Right forelimb (tissue), 1 donor: ENCODE results near the gene SMIM14.
"Not testable (repeated sequence)": the region's sequence is repeated elsewhere in the genome, so short reads cannot be mapped to it uniquely, and the experiment has no call there.

Experiments
- DNase-seq: peaks from one replicate; pipeline ENCODE4 v3.0.0-alpha.2; 2018

The SMIM14 gene

GRCh38 chr4:39528061-39528465, 110.6 kb downstream of the SMIM14 start:
- DNase-seq, result peak; percentile 93

- peak; percentile 97 for DNase-seq
Observed at GRCh38 chr4:39527296-39528060, 111.2 kb downstream of the SMIM14 start, which contains the start of gene UGDH. Gene UGDH (minus strand): TSS chr4:39527439. CDS start chr4:39521512, 5,927 bp downstream.

GRCh38 chr4:39526765-39527295, 111.8 kb downstream of the SMIM14 start:
- DNase-seq, result no peak

- DNase-seq, result no peak
Observed at GRCh38 chr4:39525822-39526690, 112.6 kb downstream of the SMIM14 start.

GRCh38 chr4:39524161-39524957, 114.3 kb downstream of the SMIM14 start:
- DNase-seq, result no peak

GRCh38 chr4:39522068-39522467, 116.6 kb downstream of the SMIM14 start:
- no peak for DNase-seq

GRCh38 chr4:39521253-39521919, 117.3 kb downstream of the SMIM14 start:
- DNase-seq, result no peak

- DNase-seq, result no peak
Observed at GRCh38 chr4:39518484-39518883, 120.2 kb downstream of the SMIM14 start.

GRCh38 chr4:39516407-39516966, 122.2 kb downstream of the SMIM14 start:
- DNase-seq, result no peak

GRCh38 chr4:39515669-39516401, 122.8 kb downstream of the SMIM14 start:
- not testable (repeated sequence) for DNase-seq

GRCh38 chr4:39514888-39515401, 123.7 kb downstream of the SMIM14 start:
- DNase-seq, result no peak

GRCh38 chr4:39514266-39514665, 124.4 kb downstream of the SMIM14 start:
- DNase-seq, result not testable (repeated sequence)

GRCh38 chr4:39510348-39510929, 128.2 kb downstream of the SMIM14 start:
- no peak for DNase-seq

GRCh38 chr4:39505581-39505980, 133.1 kb downstream of the SMIM14 start:
- no peak for DNase-seq

GRCh38 chr4:39504538-39504937, 134.1 kb downstream of the SMIM14 start:
- no peak for DNase-seq

- not testable (repeated sequence) for DNase-seq
Observed at GRCh38 chr4:39502664-39503035, 136.0 kb downstream of the SMIM14 start.

GRCh38 chr4:39502019-39502663, 136.5 kb downstream of the SMIM14 start:
- no peak for DNase-seq

- DNase-seq, result no peak
Observed at GRCh38 chr4:39498727-39499020, 140.0 kb downstream of the SMIM14 start.

GRCh38 chr4:39497909-39498726, 140.5 kb downstream of the SMIM14 start:
- no peak for DNase-seq
